ENCODE data around the gene CTLA4. TPM values are rescaled to one million over a fixed set of nuclear protein-coding genes. Genes with fewer than 3 reads are reported as not detected.

The CTLA4 gene
- total RNA-seq, 4 donors from 2014 or later = 0.88 to 2.5 (median 2.1) TPM; not detected in 1

GRCh38 chr2:203913947-203914346 is 46.4 kb downstream of the CTLA4 start:
- TF ChIP-seq, protein P1, sequence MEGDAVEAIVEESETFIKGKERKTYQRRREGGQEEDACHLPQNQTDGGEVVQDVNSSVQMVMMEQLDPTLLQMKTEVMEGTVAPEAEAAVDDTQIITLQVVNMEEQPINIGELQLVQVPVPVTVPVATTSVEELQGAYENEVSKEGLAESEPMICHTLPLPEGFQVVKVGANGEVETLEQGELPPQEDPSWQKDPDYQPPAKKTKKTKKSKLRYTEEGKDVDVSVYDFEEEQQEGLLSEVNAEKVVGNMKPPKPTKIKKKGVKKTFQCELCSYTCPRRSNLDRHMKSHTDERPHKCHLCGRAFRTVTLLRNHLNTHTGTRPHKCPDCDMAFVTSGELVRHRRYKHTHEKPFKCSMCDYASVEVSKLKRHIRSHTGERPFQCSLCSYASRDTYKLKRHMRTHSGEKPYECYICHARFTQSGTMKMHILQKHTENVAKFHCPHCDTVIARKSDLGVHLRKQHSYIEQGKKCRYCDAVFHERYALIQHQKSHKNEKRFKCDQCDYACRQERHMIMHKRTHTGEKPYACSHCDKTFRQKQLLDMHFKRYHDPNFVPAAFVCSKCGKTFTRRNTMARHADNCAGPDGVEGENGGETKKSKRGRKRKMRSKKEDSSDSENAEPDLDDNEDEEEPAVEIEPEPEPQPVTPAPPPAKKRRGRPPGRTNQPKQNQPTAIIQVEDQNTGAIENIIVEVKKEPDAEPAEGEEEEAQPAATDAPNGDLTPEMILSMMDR (IDR thresholded peaks at IDR 0.05; ENCODE audit: low read depth) = no peak

- TF ChIP-seq, protein P1 (IDR thresholded peaks at IDR 0.05; ENCODE audit: low read depth) = no peak
Observed at GRCh38 chr2:203914546-203915182, 47.1 kb downstream of the CTLA4 start.

GRCh38 chr2:203915256-203915655 is 47.7 kb downstream of the CTLA4 start:
- TF ChIP-seq, protein P1 (IDR thresholded peaks at IDR 0.05; ENCODE audit: low read depth) = no peak

DNA sequence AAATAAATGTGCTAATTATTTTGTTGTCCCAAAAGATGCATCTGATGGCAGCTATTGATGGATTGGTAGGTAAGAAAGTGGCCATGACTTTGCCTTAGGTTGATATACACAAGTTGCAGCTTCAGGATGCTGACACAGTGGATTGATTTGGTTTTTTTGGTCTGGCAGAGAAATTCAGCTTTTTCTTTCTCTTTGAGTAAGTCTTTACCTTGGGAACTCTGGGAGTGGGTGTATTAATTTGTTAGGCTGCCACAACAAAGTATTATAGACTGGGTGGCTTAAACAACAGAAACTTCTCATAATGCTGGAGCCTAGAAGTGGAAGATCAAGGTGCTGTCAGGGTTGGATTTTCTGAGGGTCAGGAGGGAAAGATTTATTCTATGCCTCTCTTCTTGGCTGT is 49.2 kb downstream of the CTLA4 start:
- TF ChIP-seq, protein P1 (IDR thresholded peaks at IDR 0.05; ENCODE audit: low read depth) = no peak

DNA sequence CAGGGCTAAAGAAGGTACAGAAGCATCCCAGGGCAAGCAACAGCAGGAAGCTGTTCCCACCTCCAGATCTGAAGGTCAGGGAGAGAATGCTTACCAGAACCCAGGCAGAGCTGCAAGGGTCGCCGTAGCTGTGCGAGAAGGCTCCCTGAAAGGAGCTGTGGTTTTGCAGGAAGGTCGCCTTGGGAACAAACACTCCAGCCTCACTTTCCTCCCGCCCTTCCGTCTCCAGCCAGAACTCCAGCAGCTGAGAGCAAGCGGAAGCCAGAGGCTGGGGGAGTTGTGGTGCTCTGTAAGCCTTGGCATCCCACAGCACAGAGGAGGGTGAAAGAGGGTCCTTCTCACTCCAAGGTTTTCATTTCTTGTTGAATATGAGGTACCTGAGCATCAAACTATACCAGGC is 50.7 kb downstream of the CTLA4 start:
- TF ChIP-seq, protein P1 (IDR thresholded peaks at IDR 0.05; ENCODE audit: low read depth) = no peak

DNA sequence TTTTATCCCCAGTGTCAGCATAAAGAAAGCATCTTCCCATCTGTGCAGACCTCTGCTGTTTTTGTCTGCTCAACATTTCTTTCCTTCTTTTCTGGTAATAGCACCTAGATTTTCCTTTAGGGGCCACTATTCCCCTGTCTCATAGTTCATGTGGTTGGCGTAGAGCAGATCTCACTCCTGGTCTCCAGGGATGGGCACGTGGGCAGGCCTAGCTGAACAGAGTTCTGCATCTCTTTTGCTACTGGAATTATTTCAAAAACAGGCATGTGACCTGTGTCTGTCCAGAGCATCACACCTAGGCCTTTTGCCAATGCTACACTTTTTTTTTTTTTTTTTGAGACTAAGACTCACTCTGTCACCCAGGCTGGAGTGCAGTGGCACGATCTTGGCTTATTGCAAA is 51.3 kb downstream of the CTLA4 start:
- TF ChIP-seq, protein P1 (IDR thresholded peaks at IDR 0.05; ENCODE audit: low read depth) = no peak

Other genes with a start within 250 kb of the CTLA4 start
- 10 to 100 TPM in 1 of 4 donors, 1 to 10 TPM in 3; 3.6 to 30.4 (median 6.1) TPM for gene CD28, start 161.1 kb upstream of the CTLA4 start, total RNA-seq
- gene ICOS, start 69.0 kb downstream of the CTLA4 start, total RNA-seq = under 1 TPM in 3 of 4 donors, not detected in 1; 0.17 to 0.49 (median 0.19) TPM

Data from subcutaneous adipose tissue (tissue), 4 donors.